GM23338 (cell line): ENCODE measurements around the gene SLC13A5.

Experiments
- CREB1 ChIP-seq: fragments of 250-450 bp; sonication (Bioruptor Pico); IDR thresholded peaks from 2 replicates; pipeline ENCODE4 v1.5.0; 2020; ENCODE audit warnings: low read depth, mild to moderate bottlenecking, moderate library complexity
- CTCF ChIP-seq, 2 experiments: fragments of 200-600 bp in 1 of 2; sonication (generic) in 1 of 2; conservative IDR thresholded peaks; 2 replicates each; pipeline versions ENCODE4 v1.5.1 to v1.6.1; 2016 to 2017; ENCODE audit warnings: antibody characterized with exemption in 2 of 2, low read depth in 2 of 2, mild to moderate bottlenecking in 2 of 2, moderate library complexity in 1 of 2
- EZH2 ChIP-seq: fragments of 200-600 bp; sonication (generic); IDR thresholded peaks from one replicate; pipeline ENCODE4 v1.8.0; 2017; ENCODE audit warnings: antibody characterized with exemption, mild to moderate bottlenecking, low read depth; ENCODE audit not compliant: unreplicated experiment
- EZH2phosphoT487 ChIP-seq: fragments of 200-600 bp; sonication (generic); IDR thresholded peaks from one replicate; pipeline ENCODE4 v1.8.1; 2018; ENCODE audit warnings: antibody characterized with exemption; ENCODE audit not compliant: unreplicated experiment
- JUNB ChIP-seq: IDR thresholded peaks from one replicate; pipeline ENCODE4 v1.6.1; 2016; ENCODE audit warnings: antibody characterized with exemption; ENCODE audit not compliant: unreplicated experiment
- POLR2AphosphoS5 ChIP-seq: IDR thresholded peaks from 2 replicates; pipeline ENCODE4 v1.6.1; 2016; ENCODE audit warnings: antibody characterized with exemption, low read depth
- REST ChIP-seq: IDR thresholded peaks from one replicate; pipeline ENCODE4 v1.6.1; 2018; ENCODE audit warnings: antibody characterized with exemption; ENCODE audit not compliant: unreplicated experiment

- TF ChIP-seq CTCF (conservative IDR thresholded peaks at IDR 0.05; ENCODE audit: low read depth in 2 of 2) (no peak), EZH2 (no peak), REST (no peak), CREB1 (CRISPR knock-in tag) (no peak), EZH2phosphoT487 (no peak), POLR2AphosphoS5 (no peak), JUNB (no peak)
These were observed 31.5 kb downstream of the SLC13A5 start for GRCh38 chr17:6681671-6682070.
